ENCODE data around the gene SHISA8.

- TF ChIP-seq, protein P1, sequence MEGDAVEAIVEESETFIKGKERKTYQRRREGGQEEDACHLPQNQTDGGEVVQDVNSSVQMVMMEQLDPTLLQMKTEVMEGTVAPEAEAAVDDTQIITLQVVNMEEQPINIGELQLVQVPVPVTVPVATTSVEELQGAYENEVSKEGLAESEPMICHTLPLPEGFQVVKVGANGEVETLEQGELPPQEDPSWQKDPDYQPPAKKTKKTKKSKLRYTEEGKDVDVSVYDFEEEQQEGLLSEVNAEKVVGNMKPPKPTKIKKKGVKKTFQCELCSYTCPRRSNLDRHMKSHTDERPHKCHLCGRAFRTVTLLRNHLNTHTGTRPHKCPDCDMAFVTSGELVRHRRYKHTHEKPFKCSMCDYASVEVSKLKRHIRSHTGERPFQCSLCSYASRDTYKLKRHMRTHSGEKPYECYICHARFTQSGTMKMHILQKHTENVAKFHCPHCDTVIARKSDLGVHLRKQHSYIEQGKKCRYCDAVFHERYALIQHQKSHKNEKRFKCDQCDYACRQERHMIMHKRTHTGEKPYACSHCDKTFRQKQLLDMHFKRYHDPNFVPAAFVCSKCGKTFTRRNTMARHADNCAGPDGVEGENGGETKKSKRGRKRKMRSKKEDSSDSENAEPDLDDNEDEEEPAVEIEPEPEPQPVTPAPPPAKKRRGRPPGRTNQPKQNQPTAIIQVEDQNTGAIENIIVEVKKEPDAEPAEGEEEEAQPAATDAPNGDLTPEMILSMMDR (IDR thresholded peaks at IDR 0.05; ENCODE audit: poor library complexity) = no peak
- TF ChIP-seq EZH2 (IDR thresholded peaks at IDR 0.05; ENCODE audit: borderline replicate concordance) = no peak
- TF ChIP-seq EZH2phosphoT487 (IDR thresholded peaks at IDR 0.05; ENCODE audit: low read depth, severe bottlenecking, unreplicated experiment) = no peak
Observed at GRCh38 chr22:41899992-41900651, 14.8 kb downstream of the SHISA8 start.
